ENCODE measurements around the gene ASCL1.

ASCL1 gene

DNA sequence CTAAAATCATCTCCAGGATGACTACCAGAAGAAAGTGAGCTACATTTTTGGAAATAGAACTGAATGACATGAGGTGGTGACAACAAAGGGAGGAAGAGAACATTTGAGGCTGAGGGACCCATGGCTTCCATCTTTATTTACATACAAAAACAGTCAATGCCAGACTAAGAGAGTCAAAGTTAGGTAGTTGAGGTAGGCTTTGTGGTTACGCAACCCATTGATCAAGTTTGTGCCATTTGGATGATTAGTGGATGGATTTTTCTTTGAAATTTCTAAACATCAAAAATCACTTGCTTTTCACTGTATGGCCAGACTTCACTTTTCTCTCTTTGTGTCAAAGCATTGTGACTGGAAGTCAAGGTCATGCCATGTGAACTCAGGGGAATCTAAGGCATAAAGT, 22.9 kb downstream of the ASCL1 start:
- DNase-seq: no peak

GRCh38 chr12:102990419-102990818, 32.9 kb downstream of the ASCL1 start:
- DNase-seq: no peak

GRCh38 chr12:102992297-102992696, 34.8 kb downstream of the ASCL1 start:
- DNase-seq: no peak

DNA sequence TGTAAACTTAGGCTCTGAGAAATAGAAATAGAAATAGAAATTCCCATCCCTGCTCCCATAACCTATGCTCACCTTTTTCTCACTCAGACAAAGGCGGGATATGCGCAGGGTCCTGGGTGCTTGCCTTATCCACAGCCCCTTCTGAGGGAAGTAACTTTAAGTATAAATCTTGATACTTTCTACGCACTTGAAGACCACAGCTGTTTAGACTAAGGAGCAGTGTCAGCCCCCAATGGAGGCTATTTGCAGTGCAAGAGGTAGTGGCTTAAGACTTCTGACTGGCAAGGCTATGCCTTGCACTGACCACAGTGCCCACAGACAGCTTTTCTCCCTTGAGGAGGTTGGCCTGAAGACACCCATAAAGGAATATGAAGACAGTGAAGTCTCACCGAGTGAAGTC, 35.2 kb downstream of the ASCL1 start:
- no peak for DNase-seq

GRCh38 chr12:102993537-102993936, 36.1 kb downstream of the ASCL1 start:
- no peak for DNase-seq

- DNase-seq: no peak
Observed at GRCh38 chr12:102995372-102995771, 37.9 kb downstream of the ASCL1 start.
